ENCODE results near the gene ASB1.

Gene ASB1

DNA sequence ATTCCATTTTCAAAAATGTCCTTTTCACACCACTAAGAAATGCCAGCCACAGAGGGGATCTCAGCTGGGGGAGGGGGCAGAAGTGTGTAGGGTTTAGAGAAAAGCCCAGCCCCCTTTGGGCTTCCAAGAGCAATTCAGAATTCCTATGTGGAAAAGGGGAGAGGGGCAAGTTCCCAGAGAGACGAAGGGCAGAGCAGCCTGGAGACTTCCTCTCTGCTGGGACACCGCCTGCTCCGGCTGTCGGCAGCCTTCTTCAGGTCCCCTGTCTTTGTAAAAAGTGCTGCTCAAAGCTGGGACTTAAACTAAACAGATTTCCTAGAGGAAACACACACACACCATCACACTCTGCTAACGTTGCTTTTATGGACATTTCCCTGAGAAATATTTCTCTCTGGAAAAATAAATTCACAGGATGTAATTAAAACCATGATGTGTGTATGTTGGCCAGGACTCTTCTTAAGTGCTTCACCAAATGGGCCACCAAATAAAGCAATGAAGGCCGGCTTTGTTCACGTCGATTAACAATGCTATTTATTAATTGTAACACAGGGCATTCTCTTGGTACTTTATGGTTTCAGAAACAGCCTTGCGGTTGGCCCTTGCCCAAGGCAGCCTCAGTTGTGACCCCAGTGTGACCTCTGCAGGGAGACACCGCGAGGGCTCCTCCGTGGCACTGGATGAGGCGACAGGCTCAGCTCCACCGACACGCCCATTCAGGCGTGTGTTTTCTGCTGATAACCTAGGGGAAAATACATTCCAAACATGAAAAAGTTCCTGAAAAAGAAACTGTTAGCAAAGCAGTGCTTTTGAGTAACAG lies 5.6 kb upstream of the ASB1 start:
- Histone ChIP-seq H3K9ac (ENCODE audit: low read length) (no peak overlapping the region), H3K9me2 (ENCODE audit: low read depth, low read length) (no peaks in the 10 kb centered on the region), H3K27me3 (ENCODE audit: insufficient read depth, low read length) (0 out of 2 replicates have a peak, but pooled peaks cover 7% of the 10 kb centered on the region), H3K36me3 (ENCODE audit: insufficient read depth, low read length) (no peaks in the 10 kb centered on the region), H4K20me1 (ENCODE audit: insufficient read depth, low read length) (no peaks in the 10 kb centered on the region), H3F3A (ENCODE audit: insufficient read depth, low read length) (no peaks in the 10 kb centered on the region), H3K27ac (ENCODE audit: low read depth, low read length, poor library complexity, severe bottlenecking) (no peak overlapping the region), H3K79me2 (ENCODE audit: insufficient read depth, low read length) (no peaks in the 10 kb centered on the region), H2AFZ (ENCODE audit: low read length) (no peak overlapping the region), H3K4me1 (ENCODE audit: insufficient read depth, low read length, severe bottlenecking) (peaks cover 10% of the 10 kb centered on the region), H3K9me3 (ENCODE audit: low read length) (peaks cover 5% of the 10 kb centered on the region; the same call in 1 of the 2 replicates), H3K4me3 (ENCODE audit: low read depth, low read length, poor library complexity, severe bottlenecking) (no peak overlapping the region), H3K4me2 (ENCODE audit: low read length) (no peak overlapping the region)
- TF ChIP-seq, protein P1, sequence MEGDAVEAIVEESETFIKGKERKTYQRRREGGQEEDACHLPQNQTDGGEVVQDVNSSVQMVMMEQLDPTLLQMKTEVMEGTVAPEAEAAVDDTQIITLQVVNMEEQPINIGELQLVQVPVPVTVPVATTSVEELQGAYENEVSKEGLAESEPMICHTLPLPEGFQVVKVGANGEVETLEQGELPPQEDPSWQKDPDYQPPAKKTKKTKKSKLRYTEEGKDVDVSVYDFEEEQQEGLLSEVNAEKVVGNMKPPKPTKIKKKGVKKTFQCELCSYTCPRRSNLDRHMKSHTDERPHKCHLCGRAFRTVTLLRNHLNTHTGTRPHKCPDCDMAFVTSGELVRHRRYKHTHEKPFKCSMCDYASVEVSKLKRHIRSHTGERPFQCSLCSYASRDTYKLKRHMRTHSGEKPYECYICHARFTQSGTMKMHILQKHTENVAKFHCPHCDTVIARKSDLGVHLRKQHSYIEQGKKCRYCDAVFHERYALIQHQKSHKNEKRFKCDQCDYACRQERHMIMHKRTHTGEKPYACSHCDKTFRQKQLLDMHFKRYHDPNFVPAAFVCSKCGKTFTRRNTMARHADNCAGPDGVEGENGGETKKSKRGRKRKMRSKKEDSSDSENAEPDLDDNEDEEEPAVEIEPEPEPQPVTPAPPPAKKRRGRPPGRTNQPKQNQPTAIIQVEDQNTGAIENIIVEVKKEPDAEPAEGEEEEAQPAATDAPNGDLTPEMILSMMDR (IDR thresholded peaks at IDR 0.05; ENCODE audit: low read length) = no peak

DNA sequence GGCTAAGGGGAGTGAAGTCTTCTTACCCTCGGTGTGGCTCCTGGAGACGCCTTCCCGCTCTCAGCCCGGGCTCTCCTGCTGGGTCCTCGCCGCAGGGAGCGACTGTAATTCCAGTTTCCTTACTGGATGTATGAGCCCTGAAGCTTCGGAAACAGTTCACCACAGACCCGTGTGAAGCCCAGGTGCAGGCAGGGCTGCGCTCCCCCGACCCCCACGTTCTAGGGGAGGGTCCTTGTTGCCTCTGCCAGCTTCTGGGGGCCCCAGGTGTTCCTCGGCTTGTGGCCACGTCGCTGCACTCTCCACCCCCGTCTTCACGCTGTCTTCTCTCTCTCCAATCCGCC lies 5.1 kb upstream of the ASB1 start:
- Histone ChIP-seq H3K4me3 (ENCODE audit: low read depth, low read length, poor library complexity, severe bottlenecking) (no peak overlapping the region), H4K20me1 (ENCODE audit: insufficient read depth, low read length) (no peaks in the 10 kb centered on the region), H3K79me2 (ENCODE audit: insufficient read depth, low read length) (no peaks in the 10 kb centered on the region), H3K27ac (ENCODE audit: low read depth, low read length, poor library complexity, severe bottlenecking) (no peak overlapping the region), H3K9me3 (ENCODE audit: low read length) (no peaks in the 10 kb centered on the region), H3F3A (ENCODE audit: insufficient read depth, low read length) (no peaks in the 10 kb centered on the region), H3K27me3 (ENCODE audit: insufficient read depth, low read length) (0 out of 2 replicates have a peak, but pooled peaks cover 7% of the 10 kb centered on the region), H3K9me2 (ENCODE audit: low read depth, low read length) (no peaks in the 10 kb centered on the region), H3K9ac (ENCODE audit: low read length) (no peak overlapping the region), H2AFZ (ENCODE audit: low read length) (no peak overlapping the region), H3K36me3 (ENCODE audit: insufficient read depth, low read length) (no peaks in the 10 kb centered on the region), H3K4me2 (ENCODE audit: low read length) (no peak overlapping the region), H3K4me1 (ENCODE audit: insufficient read depth, low read length, severe bottlenecking) (peaks cover 11% of the 10 kb centered on the region)
- no peak for TF ChIP-seq EZH2 (IDR thresholded peaks at IDR 0.05; ENCODE audit: borderline replicate concordance, low read length)

DNA sequence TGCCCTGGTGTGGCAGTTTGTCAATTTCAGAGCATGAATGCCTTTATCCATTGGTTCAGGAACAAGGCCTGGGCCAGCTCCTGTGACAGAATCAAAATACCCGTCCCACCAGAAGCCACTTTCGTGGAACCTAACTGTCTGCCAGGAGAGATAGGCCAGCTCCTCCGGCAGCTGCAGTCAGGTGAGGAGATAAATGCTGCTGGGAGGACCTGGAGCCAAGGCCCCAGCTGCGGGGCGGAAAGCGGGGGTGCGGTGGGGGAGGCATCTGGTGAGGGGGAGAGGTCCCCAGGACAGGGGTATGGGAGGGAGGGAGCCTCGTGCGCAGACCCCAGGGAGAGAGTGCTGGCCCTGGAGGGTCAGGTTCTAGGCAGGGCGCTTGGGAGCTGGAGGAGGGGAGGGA lies 4.4 kb upstream of the ASB1 start:
- TF ChIP-seq EZH2 (IDR thresholded peaks at IDR 0.05; ENCODE audit: borderline replicate concordance, low read length) = no peak
- TF ChIP-seq, protein P1 (IDR thresholded peaks at IDR 0.05; ENCODE audit: low read length) = no peak
- 0 out of 2 replicates have a peak, but pooled peaks cover 7% of the 10 kb centered on the region for H3K27me3 ChIP-seq (ENCODE audit: insufficient read depth, low read length)
- H4K20me1 ChIP-seq (ENCODE audit: insufficient read depth, low read length) = no peaks in the 10 kb centered on the region
- no peak overlapping the region for H3K4me3 ChIP-seq (ENCODE audit: low read depth, low read length, poor library complexity, severe bottlenecking)
- H3K4me2 ChIP-seq (ENCODE audit: low read length) = no peak overlapping the region
- H3K79me2 ChIP-seq (ENCODE audit: insufficient read depth, low read length) = 0 out of 2 replicates have a peak, but pooled peaks cover 1% of the 10 kb centered on the region
- H3K27ac ChIP-seq (ENCODE audit: low read depth, low read length, poor library complexity, severe bottlenecking) = no peak overlapping the region
- no peak overlapping the region for H3K9ac ChIP-seq (ENCODE audit: low read length)
- H3K4me1 ChIP-seq (ENCODE audit: insufficient read depth, low read length, severe bottlenecking) = peaks cover 11% of the 10 kb centered on the region
- H3K9me3 ChIP-seq (ENCODE audit: low read length) = no peaks in the 10 kb centered on the region
- H3F3A ChIP-seq (ENCODE audit: insufficient read depth, low read length) = no peaks in the 10 kb centered on the region
- no peaks in the 10 kb centered on the region for H3K9me2 ChIP-seq (ENCODE audit: low read depth, low read length)
- H3K36me3 ChIP-seq (ENCODE audit: insufficient read depth, low read length) = no peaks in the 10 kb centered on the region
- H2AFZ ChIP-seq (ENCODE audit: low read length) = no peak overlapping the region

DNA sequence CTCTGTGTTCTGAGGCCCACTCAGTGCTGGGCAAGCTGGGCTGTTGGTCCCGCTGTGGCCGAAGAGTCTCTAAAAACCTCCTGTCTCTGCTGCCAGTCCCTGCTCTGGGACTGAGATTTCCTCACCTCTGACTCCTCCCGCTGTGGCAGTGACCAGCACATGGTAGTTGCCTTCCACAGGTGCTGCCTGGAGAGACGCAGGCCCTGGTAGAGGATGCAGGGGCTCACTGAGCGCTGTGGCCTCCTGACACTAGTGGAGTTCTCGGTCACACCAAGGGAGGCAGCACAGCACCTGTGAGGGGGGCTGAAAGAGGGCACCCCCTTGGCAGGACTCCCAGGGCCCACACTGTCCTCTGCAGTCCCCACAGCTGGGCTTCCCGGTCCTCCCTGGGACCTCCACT lies 3.8 kb upstream of the ASB1 start:
- peaks cover 17% of the 10 kb centered on the region for H3K4me1 ChIP-seq (ENCODE audit: insufficient read depth, low read length, severe bottlenecking)
- peaks cover 8% of the 10 kb centered on the region for H3K79me2 ChIP-seq (ENCODE audit: insufficient read depth, low read length)
- no peak overlapping the region for H2AFZ ChIP-seq (ENCODE audit: low read length)
- no peak overlapping the region for H3K27ac ChIP-seq (ENCODE audit: low read depth, low read length, poor library complexity, severe bottlenecking)
- H3K36me3 ChIP-seq (ENCODE audit: insufficient read depth, low read length) = no peaks in the 10 kb centered on the region
- H3K9me2 ChIP-seq (ENCODE audit: low read depth, low read length) = no peaks in the 10 kb centered on the region
- H3K4me3 ChIP-seq (ENCODE audit: low read depth, low read length, poor library complexity, severe bottlenecking) = no peak overlapping the region
- no peaks in the 10 kb centered on the region for H4K20me1 ChIP-seq (ENCODE audit: insufficient read depth, low read length)
- no peak overlapping the region for H3K9ac ChIP-seq (ENCODE audit: low read length)
- no peaks in the 10 kb centered on the region for H3F3A ChIP-seq (ENCODE audit: insufficient read depth, low read length)
- 0 out of 2 replicates have a peak, but pooled peaks cover 7% of the 10 kb centered on the region for H3K27me3 ChIP-seq (ENCODE audit: insufficient read depth, low read length)
- H3K9me3 ChIP-seq (ENCODE audit: low read length) = no peaks in the 10 kb centered on the region
- TF ChIP-seq, protein P1 (IDR thresholded peaks at IDR 0.05; ENCODE audit: low read length) = no peak
- TF ChIP-seq EZH2 (IDR thresholded peaks at IDR 0.05; ENCODE audit: borderline replicate concordance, low read length) = no peak
- H3K4me2 ChIP-seq (ENCODE audit: low read length) = no peak overlapping the region

Measured in OCI-LY1 (cell line).